Upper lobe of left lung (tissue), 6 donors: ENCODE results near the gene BCKDK. TPM values are rescaled to one million over a fixed set of nuclear protein-coding genes. Genes with fewer than 3 reads are reported as not detected.

ENCODE experiments used
- ATAC-seq, 2 donors: fragments of 200-7000 bp; cut with Tn5 transposase; one replicate each; pipeline ENCODE4 v1.9.1; 2022; ENCODE audit warnings: mild to moderate bottlenecking in 2 of 2, moderate library complexity in 2 of 2; ENCODE audit not compliant: low FRiP score in 2 of 2
- DNase-seq, 2 donors: peaks; one replicate each; pipeline ENCODE4 v3.0.0-alpha.2; 2019 to 2020
- H3K27ac ChIP-seq, 4 donors: fragments of 200-600 bp; sonication (generic); one replicate each; pipeline ENCODE4 v1.5.1; 2016 to 2019
- H3K27me3 ChIP-seq, 4 donors: fragments of 200-600 bp; sonication (generic); one replicate each; pipeline ENCODE4 v1.5.1; 2017 to 2019
- H3K36me3 ChIP-seq, 4 donors: fragments of 200-600 bp; sonication (generic); one replicate each; pipeline ENCODE4 v1.5.1; 2016 to 2019
- H3K4me1 ChIP-seq, 4 donors: fragments of 200-600 bp; sonication (generic); one replicate each; pipeline ENCODE4 v1.5.1; 2018 to 2019
- H3K4me3 ChIP-seq, 4 donors: fragments of 200-600 bp; sonication (generic); one replicate each; pipeline ENCODE4 v1.5.1; 2017 to 2019; ENCODE audit warnings: mild to moderate bottlenecking in 2 of 4, moderate library complexity in 1 of 4
- H3K9me3 ChIP-seq, 4 donors: fragments of 200-600 bp; sonication (generic); one replicate each; pipeline ENCODE4 v1.5.1; 2018 to 2019
- CTCF ChIP-seq, 6 experiments: fragments of 450-650 bp in 4 of 6; fragments of 200-600 bp in 2 of 6; sonication (generic) in 2 of 6; IDR thresholded peaks; one replicate each; pipeline ENCODE4 v1.5.1; 2016 to 2019; ENCODE audit warnings: antibody characterized with exemption in 6 of 6
- EP300 ChIP-seq, 4 donors: sonication (generic); formaldehyde crosslinking; IDR thresholded peaks; one replicate each; pipeline ENCODE4 v1.5.1; 2017; ENCODE audit warnings: antibody characterized with exemption in 4 of 4, control low read depth in 2 of 4
- POLR2A ChIP-seq, 4 donors: fragments of 450-650 bp; IDR thresholded peaks; one replicate each; pipeline ENCODE4 v1.5.1; 2016 to 2017; ENCODE audit warnings: antibody characterized with exemption in 4 of 4, mild to moderate bottlenecking in 2 of 4
- POLR2AphosphoS5 ChIP-seq, 2 donors: sonication (generic); formaldehyde crosslinking; IDR thresholded peaks; one replicate each; pipeline ENCODE4 v1.5.1; 2017; ENCODE audit warnings: antibody characterized with exemption in 2 of 2
- WGBS, 2 donors: methylation state at CpG; one replicate each; pipeline ENCODE4 v1.1.5; 2017 to 2018; 5-methylcytosine and 5-hydroxymethylcytosine counted together
- total RNA-seq, 6 donors: library from RNA; depleted of rRNA in 4 of 6; stranded (reverse); fragments of >200 nt in 4 of 6; gene quantifications; one replicate each; pipeline versions ENCODE4 v1.1.0 to v1.2.1, GENCODE V29; 2016 to 2021
- donor health status: DM: no; HTN: no; CAD: no; lungs with moderate emphysema.
- donor health status: DM: no; HTN: yes; CAD: no; lungs with severe emphysema.

BCKDK gene
- total RNA-seq, 6 donors from 2014 or later = 23.2 to 64.4 (median 39.3) TPM

GRCh38 chr16:31080756-31081419, 27.3 kb upstream of the BCKDK start:
- no peak for ATAC-seq
- WGBS, 2 donors = 91 to 97% methylated on average over 7 to 13 of the region's 13 CpGs
- peaks cover 10 to 44% (median 18%) of the 10 kb centered on the region in 4 donors for H3K4me1 ChIP-seq
- no peak for DNase-seq
- no peak overlapping the region for H3K4me3 ChIP-seq
- no peaks in the 10 kb centered on the region for H3K9me3 ChIP-seq
- no peak overlapping the region for H3K27ac ChIP-seq
- no peaks in the 10 kb centered on the region for H3K27me3 ChIP-seq
- TF ChIP-seq CTCF (IDR thresholded peaks at IDR 0.05) (no peak), POLR2A (IDR thresholded peaks at IDR 0.05) (no peak), EP300 (IDR thresholded peaks at IDR 0.05) (no peak), POLR2AphosphoS5 (IDR thresholded peaks at IDR 0.05) (no peak)
- peaks cover 37 to 96% (median 67%) of the 10 kb centered on the region in 4 donors for H3K36me3 ChIP-seq

GRCh38 chr16:31081428-31082351, 26.5 kb upstream of the BCKDK start:
- ATAC-seq = no peak
- Histone ChIP-seq H3K9me3 (no peaks in the 10 kb centered on the region), H3K4me3 (no peak overlapping the region), H3K27ac (peak overlapping the region in 1 of 4 donors; percentile 18), H3K36me3 (peaks cover 34 to 97% (median 64%) of the 10 kb centered on the region in 4 donors), H3K27me3 (no peaks in the 10 kb centered on the region), H3K4me1 (peaks cover 10 to 43% (median 17%) of the 10 kb centered on the region in 4 donors)
- 76 to 85% methylated on average over 17 to 26 of the region's 26 CpGs for WGBS, 2 donors
- no peak for DNase-seq
- TF ChIP-seq CTCF (IDR thresholded peaks at IDR 0.05) = no peak
- no peak for TF ChIP-seq EP300 (IDR thresholded peaks at IDR 0.05)
- no peak for TF ChIP-seq POLR2A (IDR thresholded peaks at IDR 0.05)
- TF ChIP-seq POLR2AphosphoS5 (IDR thresholded peaks at IDR 0.05) = no peak

GRCh38 chr16:31082368-31083045, 25.7 kb upstream of the BCKDK start:
- ATAC-seq (no peak), DNase-seq (no peak)
- TF ChIP-seq CTCF (IDR thresholded peaks at IDR 0.05) (no peak), POLR2AphosphoS5 (IDR thresholded peaks at IDR 0.05) (no peak), POLR2A (IDR thresholded peaks at IDR 0.05) (no peak), EP300 (IDR thresholded peaks at IDR 0.05) (no peak)
- no peaks in the 10 kb centered on the region for H3K27me3 ChIP-seq
- no peak overlapping the region for H3K4me3 ChIP-seq
- peaks cover 10 to 43% (median 17%) of the 10 kb centered on the region in 4 donors for H3K4me1 ChIP-seq
- H3K9me3 ChIP-seq = no peaks in the 10 kb centered on the region
- WGBS, 2 donors = 82 to 88% methylated on average over 6 to 14 of the region's 14 CpGs
- peak overlapping the region in 1 of 4 donors; percentile 0 for H3K27ac ChIP-seq
- H3K36me3 ChIP-seq = peaks cover 25 to 97% (median 60%) of the 10 kb centered on the region in 4 donors

- H3K36me3 ChIP-seq = peaks cover 21 to 94% (median 55%) of the 10 kb centered on the region in 4 donors
- peak overlapping the region in 1 of 4 donors; percentile 59 for H3K27ac ChIP-seq
- H3K4me1 ChIP-seq = peaks cover 10 to 43% (median 17%) of the 10 kb centered on the region in 4 donors
- no peaks in the 10 kb centered on the region for H3K27me3 ChIP-seq
- H3K9me3 ChIP-seq = no peaks in the 10 kb centered on the region
- 73 to 74% methylated on average over 9 of the region's 9 CpGs for WGBS, 2 donors
- no peak for ATAC-seq
- H3K4me3 ChIP-seq = no peak overlapping the region
- TF ChIP-seq POLR2A (IDR thresholded peaks at IDR 0.05) (no peak), CTCF (IDR thresholded peaks at IDR 0.05) (no peak), POLR2AphosphoS5 (IDR thresholded peaks at IDR 0.05) (no peak), EP300 (IDR thresholded peaks at IDR 0.05) (no peak)
- DNase-seq = no peak
Observed at GRCh38 chr16:31083081-31083480, 25.1 kb upstream of the BCKDK start.
